GM21737 (cell line): ENCODE results near the gene GCFC2.
"Not testable (repeated sequence)": the region's sequence is repeated elsewhere in the genome, so short reads cannot be mapped to it uniquely, and the experiment has no call there.

ENCODE experiments used
- ATAC-seq: cut with Tn5 transposase; IDR thresholded peaks from one replicate; pipeline ENCODE4 v1.9.1; 2021; ENCODE audit warnings: mild to moderate bottlenecking, moderate library complexity; ENCODE audit not compliant: unreplicated experiment

Gene GCFC2

DNA sequence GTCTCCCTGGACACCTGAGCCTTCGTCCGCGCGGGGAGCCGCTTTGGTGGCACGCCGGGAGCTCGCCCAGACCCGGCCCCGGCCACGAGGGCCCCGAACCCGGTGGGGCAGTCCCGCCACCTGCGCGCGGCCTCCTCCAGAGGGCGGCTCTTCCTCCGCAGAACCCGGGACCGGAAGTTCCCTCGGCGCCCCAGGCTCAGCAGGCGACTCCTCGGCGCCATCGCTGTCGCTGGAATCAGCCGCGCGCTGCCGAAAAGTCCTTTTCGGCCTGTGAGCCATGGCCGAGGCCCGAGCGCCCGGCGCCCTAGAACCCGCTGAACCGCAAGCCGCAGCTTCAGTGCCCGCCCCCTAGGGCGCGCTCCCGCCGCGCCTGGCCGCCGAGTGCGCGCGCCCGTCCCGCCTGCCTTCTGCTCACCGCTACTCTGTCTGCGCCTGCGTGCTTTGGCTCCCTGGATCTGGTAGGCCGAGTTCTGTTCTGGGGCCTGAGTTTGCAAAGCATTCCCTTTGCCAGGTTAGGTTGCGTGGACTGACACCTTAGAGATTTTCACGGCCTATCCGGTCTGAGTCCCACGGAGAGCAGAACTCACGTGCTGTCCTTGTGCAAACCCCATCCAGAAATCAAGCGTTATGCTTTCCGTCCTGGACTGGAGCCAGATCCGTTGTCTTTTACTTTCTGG, at the start of gene GCFC2:
Gene GCFC2, minus strand, starts transcription at position 339 of the 677 bp plus-strand sequence. Its CDS starts 60 bp downstream, at position 279.
- peak; percentile 95 for ATAC-seq

DNA sequence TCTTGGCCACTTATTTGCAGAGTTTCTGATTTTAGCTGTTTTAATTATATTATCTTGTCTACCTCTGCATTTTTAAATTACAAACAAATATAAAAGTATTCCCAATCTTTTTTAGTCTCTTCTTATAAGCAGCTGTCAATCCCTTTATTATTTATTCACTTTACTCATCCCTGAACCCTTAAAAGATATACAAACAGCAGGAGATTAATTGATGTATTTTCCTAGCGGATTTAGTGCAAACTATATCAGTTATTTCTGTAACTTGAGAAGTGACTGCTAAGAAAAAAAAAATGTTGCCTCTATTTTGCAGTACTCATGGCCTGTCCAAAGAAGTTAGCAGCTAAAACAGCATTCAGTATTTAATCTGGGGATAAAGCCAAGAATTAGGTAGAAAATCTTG, 42.1 kb upstream of the GCFC2 start:
- ATAC-seq: no peak

DNA sequence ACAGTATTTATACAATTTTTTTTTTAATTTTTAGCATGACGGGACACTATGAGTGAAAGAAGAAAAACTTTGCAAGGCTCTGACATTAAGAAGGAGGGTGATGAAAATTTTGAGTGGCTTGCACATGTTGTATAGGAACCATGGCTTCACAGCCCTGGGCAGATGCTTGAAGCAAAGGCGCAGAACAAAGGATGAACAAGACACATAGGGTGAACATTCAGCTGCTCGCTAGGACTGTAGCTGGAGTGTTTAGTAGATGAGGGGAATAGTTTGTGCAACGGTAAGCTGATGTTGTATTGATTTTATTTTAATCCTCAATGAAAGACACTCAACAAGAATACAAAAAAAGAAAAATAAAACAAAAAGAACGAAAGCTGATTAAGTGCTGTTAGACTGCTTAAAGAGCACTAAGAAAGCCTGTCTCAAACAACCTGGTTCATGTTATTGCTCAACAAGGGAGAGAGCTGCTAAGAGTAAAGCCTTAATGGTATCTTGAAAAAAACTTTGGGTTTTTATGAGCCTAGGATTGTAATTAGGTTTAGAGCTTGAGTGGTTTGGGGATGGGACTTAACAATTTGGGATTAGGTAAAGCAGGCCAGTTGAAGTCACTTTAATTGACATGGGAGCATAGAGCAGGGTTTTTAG, 41.2 kb upstream of the GCFC2 start:
- ATAC-seq: no peak

DNA sequence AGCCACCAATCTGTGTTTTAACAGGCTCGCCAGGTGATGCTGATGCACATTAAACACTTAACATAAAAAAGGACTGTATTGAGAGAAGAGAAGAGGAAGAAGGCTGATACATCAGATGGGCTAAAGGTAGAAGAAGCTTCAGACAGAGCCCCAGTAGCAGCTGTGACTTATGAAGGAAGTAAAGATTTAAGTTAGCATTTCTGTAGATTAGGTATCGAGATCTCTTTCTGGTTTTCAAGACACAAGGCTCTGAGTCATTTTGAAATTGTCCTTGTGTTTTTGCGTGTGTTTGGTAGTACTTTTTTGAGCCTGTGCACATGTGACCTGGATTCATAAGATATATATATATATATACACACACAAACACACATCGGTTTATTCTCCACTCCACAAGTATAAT, 40.6 kb upstream of the GCFC2 start:
- ATAC-seq: no peak

DNA sequence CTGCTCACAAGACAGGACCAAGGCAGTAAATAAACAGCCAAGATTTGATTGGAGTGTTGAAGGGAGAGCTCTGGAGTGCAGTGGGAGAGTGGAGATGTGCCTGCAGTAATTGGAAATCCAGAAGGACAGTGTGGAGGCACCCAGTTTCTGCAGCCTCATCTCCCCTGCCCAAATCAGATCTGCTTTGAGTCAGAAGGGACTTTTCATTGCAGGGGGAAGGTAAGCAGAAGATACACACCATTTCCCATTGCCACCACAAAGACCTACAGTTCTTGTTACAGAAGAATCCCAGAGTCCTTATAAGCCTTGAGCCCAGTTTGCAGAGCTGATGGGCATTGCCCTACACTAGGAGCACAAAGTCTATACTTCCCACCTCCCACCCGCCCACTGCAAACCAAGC, 27.2 kb upstream of the GCFC2 start:
- ATAC-seq: no peak

DNA sequence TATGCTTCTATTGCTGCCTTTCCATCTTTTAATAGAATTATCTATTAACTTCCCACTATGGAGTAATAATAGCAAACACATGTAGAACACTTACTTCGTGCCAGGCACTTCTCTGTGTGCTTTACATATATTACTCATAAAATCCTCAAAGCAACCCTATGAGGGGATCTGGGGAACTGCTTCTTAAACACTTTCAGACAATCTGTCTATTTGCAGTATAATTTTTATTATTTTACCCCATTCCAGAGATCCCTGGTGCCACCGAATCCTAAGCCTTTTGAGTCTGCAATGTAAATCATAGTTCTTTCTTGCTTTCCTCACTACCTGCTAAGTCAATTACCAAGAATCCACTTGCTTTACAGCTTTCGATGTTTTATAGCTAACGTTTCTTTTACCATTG, 25.6 kb upstream of the GCFC2 start:
- ATAC-seq: no peak

DNA sequence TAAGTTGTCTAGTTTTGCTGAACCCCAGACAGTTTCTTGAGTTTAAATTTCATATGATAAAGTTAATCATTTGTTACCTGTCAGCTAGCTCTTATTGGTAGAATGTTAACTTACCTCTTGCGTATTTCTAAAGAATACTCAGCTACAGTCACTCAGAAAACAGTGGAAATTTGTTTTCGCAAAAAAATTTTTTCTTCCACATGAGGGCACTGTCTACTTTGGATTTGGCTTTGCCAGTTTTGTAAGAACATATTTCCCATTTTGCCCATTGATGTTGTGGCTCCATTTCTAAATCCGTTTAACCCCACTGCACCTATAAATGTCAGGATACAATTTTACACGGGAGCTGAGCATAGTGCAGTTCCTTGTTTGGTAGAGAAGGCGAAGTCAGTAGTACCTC, 19.1 kb upstream of the GCFC2 start:
- no peak for ATAC-seq

DNA sequence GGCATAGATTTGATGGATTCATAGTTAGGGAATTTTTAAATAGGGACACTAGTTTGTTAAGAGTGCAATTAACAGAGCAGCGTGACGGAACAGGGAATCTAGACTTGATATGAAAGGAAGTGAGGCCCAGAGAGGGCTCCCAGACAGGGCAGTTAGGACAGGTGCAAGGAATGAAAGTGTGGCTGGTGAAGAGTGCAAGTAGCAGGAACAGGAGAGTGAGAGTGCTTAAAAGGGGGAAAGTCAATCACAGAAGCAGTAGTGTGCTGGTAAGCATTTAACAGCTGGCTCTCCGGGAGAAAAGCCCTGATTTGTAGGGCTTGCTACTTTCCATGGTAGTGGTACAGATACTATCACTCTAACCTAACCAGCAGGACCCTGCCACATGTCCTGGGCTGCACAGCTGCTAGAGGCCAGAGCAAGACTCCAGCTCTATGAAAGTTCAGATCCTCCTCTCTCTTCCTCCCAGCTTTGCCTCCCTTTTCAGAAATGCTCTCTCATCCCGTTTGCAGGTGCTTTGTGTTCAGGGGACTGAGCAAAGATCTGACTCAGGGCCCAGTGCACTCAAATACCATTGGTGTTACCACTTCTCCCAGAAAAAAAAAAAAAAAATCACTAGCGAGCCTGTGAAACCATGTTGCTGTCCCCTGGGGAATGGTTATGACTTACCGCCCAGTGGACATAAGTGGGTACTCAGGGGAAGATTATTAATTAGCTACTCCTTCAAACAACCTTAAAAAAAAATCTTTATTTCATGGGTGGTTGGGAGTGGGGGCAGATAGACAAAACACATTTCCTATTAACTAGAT, 18.1 kb upstream of the GCFC2 start:
- no peak for ATAC-seq

DNA sequence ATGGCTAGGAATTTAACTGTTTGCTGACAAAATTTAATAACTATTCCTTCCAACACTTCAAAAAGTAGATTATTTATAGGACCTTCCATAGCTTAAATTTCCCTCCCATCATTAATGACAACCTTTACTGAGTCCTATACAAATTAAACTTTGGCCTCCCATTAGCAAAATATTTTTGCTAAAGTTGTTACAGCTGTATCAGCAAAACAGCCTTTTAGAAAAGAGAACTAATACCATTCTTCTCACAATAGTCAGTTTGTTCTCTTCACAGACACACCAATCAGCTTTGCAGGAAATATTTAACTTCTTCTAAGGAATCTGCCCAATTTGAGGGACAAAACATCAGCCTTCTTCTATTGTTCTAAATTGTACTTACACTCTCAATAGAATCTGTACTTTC, 12.0 kb upstream of the GCFC2 start:
- ATAC-seq: no peak

DNA sequence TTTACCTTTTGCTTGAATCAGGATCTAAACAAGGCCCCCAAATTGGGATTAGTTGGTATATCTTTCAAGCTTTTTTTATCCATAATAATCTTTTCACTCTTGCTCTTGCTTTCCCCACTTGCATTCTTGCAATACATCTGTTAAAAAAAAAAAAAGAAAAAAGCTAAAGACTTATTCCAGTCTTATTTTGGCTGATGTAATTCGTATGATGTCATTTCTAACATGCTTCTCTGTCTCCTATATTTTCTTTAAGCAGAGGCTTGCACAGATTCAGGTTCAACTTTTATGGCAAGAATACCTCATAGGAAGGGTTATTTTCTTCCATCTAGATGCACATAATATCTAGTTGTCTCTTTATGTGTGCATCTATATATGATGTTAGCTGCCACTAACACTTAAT, 9.8 kb upstream of the GCFC2 start:
- no peak for ATAC-seq

DNA sequence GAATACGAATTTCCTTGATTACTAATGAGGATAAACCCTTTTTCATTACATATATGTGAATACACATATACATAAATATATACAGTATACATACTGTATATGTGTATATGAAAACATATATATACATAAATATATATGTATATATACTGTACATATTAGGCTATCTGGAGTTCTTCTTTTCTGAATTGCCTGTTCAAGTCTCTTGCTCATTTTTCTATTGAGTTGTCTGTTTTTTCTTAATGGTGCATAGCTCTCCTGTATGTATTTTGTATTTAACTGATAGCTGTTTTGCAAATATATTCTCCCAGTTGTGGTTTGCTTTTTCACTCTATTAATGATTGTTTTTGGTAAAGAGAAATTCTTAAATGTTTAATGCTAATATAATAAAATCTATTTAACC, 8.9 kb upstream of the GCFC2 start:
- ATAC-seq: no peak

DNA sequence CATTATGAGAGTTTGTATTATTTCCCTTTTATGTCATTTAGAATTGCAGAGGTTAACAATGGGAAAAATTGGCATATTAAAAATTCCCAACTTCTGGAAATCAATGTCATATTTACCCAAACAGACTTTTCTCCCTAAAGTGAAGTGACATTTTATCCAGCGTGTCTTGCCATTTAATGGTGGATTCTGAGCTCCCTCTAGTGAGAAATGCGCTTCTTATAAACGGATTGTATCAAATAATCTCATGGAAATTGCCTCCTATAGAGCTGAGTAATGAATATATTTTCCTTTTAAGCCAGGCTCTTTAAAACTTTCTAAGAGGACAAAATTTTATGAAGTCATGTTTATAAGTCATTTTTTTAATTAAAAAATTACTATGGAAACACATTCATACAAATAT, 5.7 kb upstream of the GCFC2 start:
- ATAC-seq: no peak

DNA sequence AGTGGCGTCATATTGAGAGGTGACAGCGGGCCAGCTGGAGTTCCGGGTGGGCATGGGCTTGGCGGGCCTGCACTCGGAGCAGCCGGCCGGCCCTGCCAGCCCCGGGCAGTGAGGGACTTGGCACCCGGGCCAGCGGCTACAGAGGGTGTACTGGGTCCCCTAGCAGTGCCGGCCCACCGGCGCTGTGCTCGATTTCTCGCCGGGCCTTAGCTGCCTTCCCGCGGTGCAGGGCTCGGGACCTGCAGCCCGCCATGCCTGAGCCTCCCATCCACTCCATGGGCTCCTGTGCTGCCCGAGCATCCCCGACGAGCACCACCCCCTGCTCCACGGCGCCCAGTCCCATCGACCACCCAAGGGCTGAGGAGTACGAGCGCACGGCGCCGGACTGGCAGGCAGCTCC, 875 bp upstream of the GCFC2 start:
- ATAC-seq: not testable (repeated sequence)

DNA sequence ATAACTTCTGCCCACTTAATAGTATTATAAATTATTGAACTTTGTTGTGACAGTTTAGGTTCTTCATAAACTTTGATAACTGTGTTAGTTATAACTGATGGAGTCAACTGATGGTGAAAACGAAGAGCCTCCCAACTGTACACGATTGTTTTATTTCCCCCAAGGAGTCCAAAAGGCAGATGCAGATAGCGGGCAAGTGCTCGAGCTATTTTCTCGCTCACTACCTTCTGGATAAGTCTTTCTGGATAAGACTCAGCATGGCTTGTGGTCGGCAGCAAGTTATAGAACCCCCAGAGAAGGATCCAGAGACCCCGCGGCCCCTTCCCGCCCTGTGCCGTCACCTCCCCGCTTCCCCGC, 517 bp downstream of the GCFC2 start:
- ATAC-seq: peak; percentile 27

DNA sequence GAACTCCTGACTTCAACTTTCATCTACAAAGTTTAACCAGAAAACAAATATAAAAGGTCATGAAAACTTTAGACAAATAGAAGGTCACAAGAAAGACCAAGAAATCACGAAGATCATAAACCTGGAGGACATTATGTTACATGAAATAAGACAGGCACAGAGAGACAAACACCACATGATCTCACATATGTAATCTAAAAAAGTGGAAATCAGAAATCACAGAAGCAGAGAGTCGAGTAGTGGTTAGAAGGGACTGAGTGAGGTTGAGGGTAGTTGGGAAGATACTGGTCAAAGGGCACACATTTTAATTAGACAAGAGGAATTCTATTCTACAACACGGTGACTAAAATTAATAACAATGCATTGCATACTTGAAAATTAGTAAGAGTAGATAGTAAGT, 1.4 kb downstream of the GCFC2 start:
- ATAC-seq: no peak

DNA sequence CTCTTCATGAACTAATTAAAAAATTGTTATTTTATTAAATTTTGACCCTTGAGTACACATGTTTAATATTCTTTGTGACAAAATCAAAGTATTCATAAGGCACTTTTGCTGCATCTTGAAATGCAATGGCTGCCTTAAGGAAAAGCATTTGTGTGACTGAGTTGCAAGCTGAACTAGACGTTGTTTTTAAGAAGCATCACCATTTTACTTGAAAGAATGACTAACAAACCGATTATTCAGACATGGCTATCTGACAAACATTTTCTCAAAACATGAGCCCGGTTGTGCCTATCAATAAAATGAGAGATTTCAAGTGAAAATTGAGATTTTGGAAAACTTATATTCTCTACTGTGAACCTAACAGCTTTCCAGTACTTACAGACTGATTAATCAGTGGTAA, 2.8 kb downstream of the GCFC2 start:
- no peak for ATAC-seq

DNA sequence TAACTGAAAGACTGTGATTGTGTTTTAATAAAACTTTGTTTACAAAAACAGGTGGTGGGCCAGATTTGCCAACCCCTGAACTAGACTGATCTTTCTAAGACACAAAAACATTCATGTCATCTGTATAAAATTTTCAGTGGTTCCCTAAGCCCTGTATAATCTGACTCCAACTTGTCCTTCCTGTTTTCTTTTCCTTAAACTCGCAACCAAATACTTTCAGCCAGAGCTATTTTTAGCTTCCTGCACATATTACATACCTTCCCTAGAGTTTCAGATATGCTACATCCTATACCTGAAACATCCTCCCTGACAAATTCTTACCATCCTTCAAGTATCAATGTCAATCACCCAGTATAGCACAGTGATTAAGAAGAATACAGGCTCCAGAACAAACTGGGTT, 4.8 kb downstream of the GCFC2 start:
- ATAC-seq: no peak

DNA sequence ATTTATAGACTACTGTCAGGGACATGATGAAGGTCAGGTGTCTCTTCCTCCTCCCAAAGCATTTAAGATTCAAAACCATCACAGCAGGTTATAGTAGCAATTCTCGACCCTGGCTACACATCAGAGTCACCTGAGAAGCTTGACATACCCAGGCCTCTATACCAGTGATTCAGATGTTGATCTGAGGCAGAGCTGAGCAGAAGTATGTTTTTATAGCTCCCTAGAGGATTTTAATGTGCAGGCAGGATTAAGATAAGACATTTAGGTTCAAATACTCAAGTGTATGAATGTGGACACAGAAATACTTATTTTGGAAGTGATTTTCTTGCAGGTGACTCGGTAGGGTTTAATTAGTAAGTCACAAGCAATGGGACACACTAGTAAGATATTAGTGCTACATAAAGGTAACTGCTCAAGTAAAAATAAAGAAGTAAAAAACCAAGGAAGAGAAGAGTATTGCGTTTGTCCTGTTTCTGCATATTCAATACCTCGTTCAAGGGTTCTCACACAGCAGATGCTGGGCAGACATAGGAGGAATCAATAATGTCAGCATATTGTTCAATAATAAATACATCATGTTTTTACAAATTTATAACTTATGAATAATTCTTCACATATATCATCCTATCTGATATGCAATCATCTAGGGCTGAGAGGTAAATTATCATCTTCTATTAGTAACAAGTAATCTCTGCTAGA, 7.0 kb downstream of the GCFC2 start:
- no peak for ATAC-seq

DNA sequence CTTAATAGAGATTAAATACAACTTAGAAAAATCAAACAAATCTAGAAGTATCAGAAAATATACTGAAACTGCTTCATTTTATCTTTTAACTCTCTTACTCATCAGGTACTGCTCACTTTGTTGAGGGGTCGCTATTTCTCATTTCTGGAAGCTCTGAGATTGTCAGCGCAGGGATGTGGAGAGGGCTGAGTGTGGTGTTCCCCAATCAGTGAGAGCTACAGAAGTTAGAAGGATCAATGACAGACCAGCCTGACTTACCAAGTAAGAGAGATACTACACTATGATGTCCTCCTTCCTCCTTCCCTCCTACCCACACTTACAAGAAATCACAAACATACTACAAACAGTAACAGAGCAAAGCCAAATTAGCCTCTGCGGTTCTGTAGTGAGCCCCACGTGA, 8.1 kb downstream of the GCFC2 start:
- ATAC-seq: no peak

DNA sequence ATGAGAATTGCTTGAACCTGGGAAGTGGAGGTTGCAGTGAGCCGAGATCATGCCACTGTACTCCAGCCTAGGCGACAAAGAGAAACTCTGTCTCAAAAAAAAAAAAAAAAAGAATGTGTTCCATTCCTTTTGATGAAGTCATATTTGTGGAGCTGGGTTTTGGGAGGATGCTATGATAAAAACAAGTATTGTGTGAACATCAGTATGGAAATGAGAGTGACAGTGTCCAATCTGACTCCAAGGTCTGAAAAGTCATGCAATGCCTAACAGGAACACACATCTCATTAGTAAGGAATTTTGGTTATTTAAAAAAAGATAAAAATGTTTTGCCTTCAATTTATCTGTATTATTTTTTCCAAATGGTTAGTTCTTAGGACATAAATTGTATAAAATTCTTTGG, 11.8 kb downstream of the GCFC2 start:
- ATAC-seq: no peak

DNA sequence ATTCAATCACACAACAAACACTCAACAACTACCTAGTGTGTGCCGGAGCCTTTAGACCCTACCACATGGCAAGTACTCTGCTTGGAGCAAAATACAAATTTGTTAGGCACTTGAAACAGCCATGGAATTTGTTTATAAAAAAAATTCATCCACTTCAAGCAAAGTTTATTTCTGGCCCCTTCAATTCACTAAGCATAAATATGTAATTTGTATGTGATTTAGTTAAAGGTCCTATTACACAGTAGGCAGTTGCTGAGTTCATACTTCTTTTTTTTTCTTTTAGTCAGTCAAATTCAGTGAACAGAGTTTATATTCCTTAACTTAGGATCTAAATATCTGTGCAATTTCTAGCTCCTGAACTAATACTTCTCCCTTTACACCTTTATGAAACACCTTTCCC, 22.5 kb downstream of the GCFC2 start:
- ATAC-seq: no peak

DNA sequence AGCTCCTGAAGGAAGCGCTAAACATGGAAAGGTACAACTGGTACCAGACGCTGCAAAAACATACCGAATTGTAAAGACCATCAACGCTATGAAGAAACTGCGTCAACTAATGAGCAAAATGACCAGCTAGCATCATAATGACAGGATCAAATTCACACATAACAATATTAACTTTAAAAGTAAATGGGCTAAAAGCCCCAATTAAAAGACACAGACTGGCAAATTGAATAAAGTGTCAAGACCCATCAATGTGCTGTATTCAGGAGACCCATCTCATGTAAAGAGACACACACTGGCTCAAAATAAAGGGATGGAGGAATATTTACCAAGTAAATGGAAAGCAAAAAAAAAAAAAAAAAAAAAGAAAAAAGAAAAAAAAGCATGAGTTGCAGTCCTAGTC, 27.3 kb downstream of the GCFC2 start:
- ATAC-seq: not testable (repeated sequence)
